HG03060 (cell line): ENCODE data around the gene CDH23.

Experiments used
- ATAC-seq: cut with Tn5 transposase; IDR thresholded peaks from one replicate; pipeline ENCODE4 v1.9.1; 2021; ENCODE audit warnings: low read depth, moderate number of reproducible peaks; ENCODE audit not compliant: unreplicated experiment

CDH23 gene

GRCh38 chr10:71435571-71436267, 39.0 kb downstream of the CDH23 start:
- no peak for ATAC-seq

- no peak for ATAC-seq
These were observed 39.8 kb downstream of the CDH23 start for GRCh38 chr10:71436268-71437125.

GRCh38 chr10:71437537-71438092, 40.9 kb downstream of the CDH23 start:
- no peak for ATAC-seq

- ATAC-seq = no peak
These were observed 42.0 kb downstream of the CDH23 start for GRCh38 chr10:71438761-71439160.

- ATAC-seq = no peak
These were observed 43.1 kb downstream of the CDH23 start for GRCh38 chr10:71439670-71440425.

- ATAC-seq = no peak
These were observed 43.9 kb downstream of the CDH23 start for GRCh38 chr10:71440506-71441035.

GRCh38 chr10:71442000-71442399, 45.3 kb downstream of the CDH23 start:
- ATAC-seq = no peak

GRCh38 chr10:71442859-71443570, 46.3 kb downstream of the CDH23 start:
- ATAC-seq = no peak

- no peak for ATAC-seq
These were observed 47.0 kb downstream of the CDH23 start for GRCh38 chr10:71443676-71444075.

GRCh38 chr10:71444284-71445054, 47.7 kb downstream of the CDH23 start:
- ATAC-seq = no peak

- ATAC-seq = no peak
These were observed 51.0 kb downstream of the CDH23 start for GRCh38 chr10:71447676-71448075.

GRCh38 chr10:71448146-71448545, 51.4 kb downstream of the CDH23 start:
- ATAC-seq = no peak

GRCh38 chr10:71449026-71449425, 52.3 kb downstream of the CDH23 start:
- ATAC-seq = no peak

- ATAC-seq = no peak
These were observed 55.0 kb downstream of the CDH23 start for GRCh38 chr10:71451754-71452153.

- ATAC-seq = no peak
These were observed 56.5 kb downstream of the CDH23 start for GRCh38 chr10:71453186-71453585.

- ATAC-seq = no peak
These were observed 57.6 kb downstream of the CDH23 start for GRCh38 chr10:71454347-71454746.

GRCh38 chr10:71455035-71455434, 58.3 kb downstream of the CDH23 start:
- no peak for ATAC-seq

GRCh38 chr10:71456631-71457030, 59.9 kb downstream of the CDH23 start:
- ATAC-seq = no peak

- no peak for ATAC-seq
These were observed 61.2 kb downstream of the CDH23 start for GRCh38 chr10:71457908-71458307.
